ENCODE measurements around the gene RHOT2. TPM values are rescaled to one million over a fixed set of nuclear protein-coding genes. Genes with fewer than 3 reads are reported as not detected.

The RHOT2 gene
- total and polyA plus RNA-seq, 9 of the 15 experiments (the other 6 are each of a cell fraction or from before 2014, with no cell fraction given): 5.0 to 373 (median 112) TPM

DNA sequence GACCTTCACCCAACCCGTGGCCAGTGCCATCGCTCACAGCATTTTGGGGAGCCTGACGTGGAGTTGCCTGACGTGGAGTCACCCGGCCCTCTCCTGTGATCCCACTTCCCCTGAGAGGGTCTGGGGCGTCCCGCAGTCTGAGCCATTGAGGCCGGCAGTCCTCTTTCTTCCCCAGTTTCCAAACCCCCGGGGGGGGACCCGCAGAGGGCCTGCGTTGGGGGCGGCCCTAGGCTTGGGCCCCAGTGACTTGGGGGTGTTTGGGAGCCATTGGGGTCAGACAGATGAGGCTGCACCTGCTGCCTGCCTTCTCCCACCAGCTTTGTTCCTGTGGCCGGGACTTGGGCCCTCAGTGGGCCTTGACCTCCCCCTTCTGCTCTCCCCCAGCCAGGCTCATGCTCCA, 1.7 kb downstream of the RHOT2 start:
- Histone ChIP-seq H3K9ac (ENCODE audit: insufficient read depth in 1 of 2, low read depth in 2 of 2, low read length in 2 of 2) (peak overlapping the region in 1 of 2 experiments; percentile 98; a peak in 2 of 4 replicates), H3K4me2 (ENCODE audit: insufficient read depth, low read length) (peak overlapping the region; percentile 80; the same call in 1 of the 2 replicates), H4K20me1 (replicated peaks; ENCODE audit: control insufficient read depth, insufficient read depth, low read length) (0 out of 2 replicates have a peak, but pooled peaks cover 4% of the 10 kb centered on the region), H3K36me3 (ENCODE audit: control insufficient read depth, insufficient read depth, low read length) (peaks cover 58% of the 10 kb centered on the region), H3K9me1 (ENCODE audit: control insufficient read depth, insufficient read depth, low read length) (no peaks in the 10 kb centered on the region), H3K79me2 (ENCODE audit: control insufficient read depth, insufficient read depth, low read length) (peaks cover 28% of the 10 kb centered on the region), H3K4me3 (peak overlapping the region; percentile 99; the same call in 1 of the 2 replicates), H2AFZ (ENCODE audit: low read depth, low read length) (no peak overlapping the region), H3K9me3 (replicated peaks; ENCODE audit: control insufficient read depth, insufficient read depth, low read depth, low read length) (no peaks in the 10 kb centered on the region), H3K27ac (ENCODE audit: extremely low read depth, low read depth, low read length) (no peak overlapping the region; the same call in 2 of the 3 replicates), H3K4me1 (replicated peaks in 1 of 2; ENCODE audit: control insufficient read depth in 2 of 2, insufficient read depth in 2 of 2, low read length in 2 of 2) (peaks cover 17 to 95% of the 10 kb centered on the region in 2 experiments), H3K27me3 (ENCODE audit: control insufficient read depth in 2 of 2, insufficient read depth in 2 of 2, low read length in 2 of 2) (no peaks in the 10 kb centered on the region)
- FAIRE-seq (no peak), ATAC-seq (no peak), DNase-seq (ENCODE audit: extremely low read depth in 1 of 4, low spot score in 3 of 4) (no peak)
- in situ Hi-C loops (cut with MboI) (loop anchor here (5.0 to 10.0 kb wide), 2 partner anchors 92 to 275 kb away; partner anchors contain the start of gene NME4), intact Hi-C loops (cut with micrococcal nuclease) (loop anchor here (5.0 to 10.0 kb wide), 2 partner anchors 92 to 275 kb away; partner anchors contain the start of gene NME4)
- ChIA-PET POLR2A (interaction anchor here (1.1 kb wide), 1 partner anchor 12 kb away, joined by 4 read pairs; no protein-coding TSS in a partner anchor), CTCF (ENCODE audit: low intra/inter-chr PET ratio) (no interaction called here)
- no TSS peak for BruUV-seq (replicated peaks)
- 93% methylated on average over 12 of the region's 13 CpGs for WGBS (ENCODE audit: insufficient coverage, low coverage, missing lambda C conversion rate)
- TF ChIP-seq RBFOX2 (IDR thresholded peaks at IDR 0.05; ENCODE audit: low read depth, low read length): peak; percentile 49; the same call in 1 of the 2 replicates
- 0 out of 2 replicates have a peak, but pooled peaks have one; percentile 12 for TF ChIP-seq POLR2G (IDR thresholded peaks at IDR 0.05; ENCODE audit: low read depth, low read length)
- no peak for TF ChIP-seq NCOR1 (IDR thresholded peaks at IDR 0.05)
- TF ChIP-seq, protein P1, sequence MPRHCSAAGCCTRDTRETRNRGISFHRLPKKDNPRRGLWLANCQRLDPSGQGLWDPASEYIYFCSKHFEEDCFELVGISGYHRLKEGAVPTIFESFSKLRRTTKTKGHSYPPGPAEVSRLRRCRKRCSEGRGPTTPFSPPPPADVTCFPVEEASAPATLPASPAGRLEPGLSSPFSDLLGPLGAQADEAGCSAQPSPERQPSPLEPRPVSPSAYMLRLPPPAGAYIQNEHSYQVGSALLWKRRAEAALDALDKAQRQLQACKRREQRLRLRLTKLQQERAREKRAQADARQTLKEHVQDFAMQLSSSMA (CRISPR knock-in tag; IDR thresholded peaks at IDR 0.05): no peak
- TF ChIP-seq, protein P2, sequence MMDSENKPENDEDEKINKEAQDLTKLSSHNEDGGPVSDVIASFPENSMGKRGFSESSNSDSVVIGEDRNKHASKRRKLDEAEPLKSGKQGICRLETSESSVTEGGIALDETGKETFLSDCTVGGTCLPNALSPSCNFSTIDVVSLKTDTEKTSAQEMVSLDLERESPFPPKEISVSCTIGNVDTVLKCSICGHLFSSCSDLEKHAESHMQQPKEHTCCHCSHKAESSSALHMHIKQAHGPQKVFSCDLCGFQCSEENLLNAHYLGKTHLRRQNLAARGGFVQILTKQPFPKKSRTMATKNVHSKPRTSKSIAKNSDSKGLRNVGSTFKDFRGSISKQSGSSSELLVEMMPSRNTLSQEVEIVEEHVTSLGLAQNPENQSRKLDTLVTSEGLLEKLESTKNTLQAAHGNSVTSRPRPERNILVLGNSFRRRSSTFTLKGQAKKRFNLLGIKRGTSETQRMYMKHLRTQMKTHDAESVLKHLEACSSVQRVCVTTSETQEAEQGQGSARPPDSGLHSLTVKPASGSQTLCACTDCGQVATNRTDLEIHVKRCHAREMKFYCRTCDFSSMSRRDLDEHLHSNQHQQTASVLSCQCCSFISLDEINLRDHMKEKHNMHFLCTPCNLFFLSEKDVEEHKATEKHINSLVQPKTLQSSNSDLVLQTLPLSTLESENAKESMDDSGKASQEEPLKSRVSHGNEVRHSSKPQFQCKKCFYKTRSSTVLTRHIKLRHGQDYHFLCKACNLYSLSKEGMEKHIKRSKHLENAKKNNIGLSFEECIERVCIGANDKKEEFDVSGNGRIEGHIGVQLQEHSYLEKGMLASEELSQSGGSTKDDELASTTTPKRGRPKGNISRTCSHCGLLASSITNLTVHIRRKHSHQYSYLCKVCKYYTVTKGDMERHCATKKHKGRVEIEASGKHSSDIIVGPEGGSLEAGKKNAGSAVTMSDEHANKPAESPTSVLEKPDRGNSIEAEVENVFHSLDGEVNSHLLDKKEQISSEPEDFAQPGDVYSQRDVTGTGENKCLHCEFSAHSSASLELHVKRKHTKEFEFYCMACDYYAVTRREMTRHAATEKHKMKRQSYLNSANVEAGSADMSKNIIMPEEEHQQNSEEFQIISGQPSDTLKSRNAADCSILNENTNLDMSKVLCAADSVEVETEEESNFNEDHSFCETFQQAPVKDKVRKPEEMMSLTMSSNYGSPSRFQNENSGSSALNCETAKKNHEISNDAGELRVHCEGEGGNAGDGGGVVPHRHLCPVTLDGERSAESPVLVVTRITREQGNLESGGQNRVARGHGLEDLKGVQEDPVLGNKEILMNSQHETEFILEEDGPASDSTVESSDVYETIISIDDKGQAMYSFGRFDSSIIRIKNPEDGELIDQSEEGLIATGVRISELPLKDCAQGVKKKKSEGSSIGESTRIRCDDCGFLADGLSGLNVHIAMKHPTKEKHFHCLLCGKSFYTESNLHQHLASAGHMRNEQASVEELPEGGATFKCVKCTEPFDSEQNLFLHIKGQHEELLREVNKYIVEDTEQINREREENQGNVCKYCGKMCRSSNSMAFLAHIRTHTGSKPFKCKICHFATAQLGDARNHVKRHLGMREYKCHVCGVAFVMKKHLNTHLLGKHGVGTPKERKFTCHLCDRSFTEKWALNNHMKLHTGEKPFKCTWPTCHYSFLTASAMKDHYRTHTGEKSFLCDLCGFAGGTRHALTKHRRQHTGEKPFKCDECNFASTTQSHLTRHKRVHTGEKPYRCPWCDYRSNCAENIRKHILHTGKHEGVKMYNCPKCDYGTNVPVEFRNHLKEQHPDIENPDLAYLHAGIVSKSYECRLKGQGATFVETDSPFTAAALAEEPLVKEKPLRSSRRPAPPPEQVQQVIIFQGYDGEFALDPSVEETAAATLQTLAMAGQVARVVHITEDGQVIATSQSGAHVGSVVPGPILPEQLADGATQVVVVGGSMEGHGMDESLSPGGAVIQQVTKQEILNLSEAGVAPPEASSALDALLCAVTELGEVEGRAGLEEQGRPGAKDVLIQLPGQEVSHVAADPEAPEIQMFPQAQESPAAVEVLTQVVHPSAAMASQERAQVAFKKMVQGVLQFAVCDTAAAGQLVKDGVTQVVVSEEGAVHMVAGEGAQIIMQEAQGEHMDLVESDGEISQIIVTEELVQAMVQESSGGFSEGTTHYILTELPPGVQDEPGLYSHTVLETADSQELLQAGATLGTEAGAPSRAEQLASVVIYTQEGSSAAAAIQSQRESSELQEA (IDR thresholded peaks at IDR 0.05; ENCODE audit: low read depth): no peak

Measured in K562 (cell line).